ENCODE measurements around the gene NOC3L.

The NOC3L gene

GRCh38 chr10:94320285-94320914 lies 42.3 kb downstream of the NOC3L start:
- Histone ChIP-seq H3K4me3 (replicated peaks; ENCODE audit: low read depth, low read length) (no peak overlapping the region), H3K27me3 (replicated peaks; ENCODE audit: control insufficient read depth, insufficient read depth, low read length) (no peaks in the 10 kb centered on the region), H3K36me3 (ENCODE audit: control insufficient read depth, insufficient read depth, low read length) (peaks cover 3% of the 10 kb centered on the region; the same call in 1 of the 2 replicates)
- peak; percentile 84 for TF ChIP-seq CTCF (IDR thresholded peaks at IDR 0.05; ENCODE audit: insufficient read depth, low read length, poor library complexity, severe bottlenecking)
- DNase-seq (ENCODE audit: extremely low read depth, insufficient read length), result no peak

- Histone ChIP-seq H3K4me3 (replicated peaks; ENCODE audit: low read depth, low read length) (no peak overlapping the region), H3K36me3 (ENCODE audit: control insufficient read depth, insufficient read depth, low read length) (no peaks in the 10 kb centered on the region), H3K27me3 (replicated peaks; ENCODE audit: control insufficient read depth, insufficient read depth, low read length) (no peaks in the 10 kb centered on the region)
- TF ChIP-seq CTCF (IDR thresholded peaks at IDR 0.05; ENCODE audit: insufficient read depth, low read length, poor library complexity, severe bottlenecking), result no peak
- no peak for DNase-seq (ENCODE audit: extremely low read depth, insufficient read length)
Measured at GRCh38 chr10:94316560-94316959, 46.2 kb downstream of the NOC3L start.

- Histone ChIP-seq H3K36me3 (ENCODE audit: control insufficient read depth, insufficient read depth, low read length) (no peaks in the 10 kb centered on the region), H3K4me3 (replicated peaks; ENCODE audit: low read depth, low read length) (no peak overlapping the region), H3K27me3 (replicated peaks; ENCODE audit: control insufficient read depth, insufficient read depth, low read length) (no peaks in the 10 kb centered on the region)
- DNase-seq (ENCODE audit: extremely low read depth, insufficient read length), result no peak
- no peak for TF ChIP-seq CTCF (IDR thresholded peaks at IDR 0.05; ENCODE audit: insufficient read depth, low read length, poor library complexity, severe bottlenecking)
Measured at GRCh38 chr10:94315975-94316464, 46.7 kb downstream of the NOC3L start.

GRCh38 chr10:94315024-94315451 lies 47.7 kb downstream of the NOC3L start:
- H3K4me3 ChIP-seq (replicated peaks; ENCODE audit: low read depth, low read length), result no peak overlapping the region
- H3K36me3 ChIP-seq (ENCODE audit: control insufficient read depth, insufficient read depth, low read length), result no peaks in the 10 kb centered on the region
- DNase-seq (ENCODE audit: extremely low read depth, insufficient read length), result no peak
- TF ChIP-seq CTCF (IDR thresholded peaks at IDR 0.05; ENCODE audit: insufficient read depth, low read length, poor library complexity, severe bottlenecking), result no peak
- no peaks in the 10 kb centered on the region for H3K27me3 ChIP-seq (replicated peaks; ENCODE audit: control insufficient read depth, insufficient read depth, low read length)

GRCh38 chr10:94310369-94310768 lies 52.4 kb downstream of the NOC3L start:
- no peak for TF ChIP-seq CTCF (IDR thresholded peaks at IDR 0.05; ENCODE audit: insufficient read depth, low read length, poor library complexity, severe bottlenecking)
- Histone ChIP-seq H3K36me3 (ENCODE audit: control insufficient read depth, insufficient read depth, low read length) (no peaks in the 10 kb centered on the region), H3K4me3 (replicated peaks; ENCODE audit: low read depth, low read length) (no peak overlapping the region), H3K27me3 (replicated peaks; ENCODE audit: control insufficient read depth, insufficient read depth, low read length) (no peaks in the 10 kb centered on the region)
- DNase-seq (ENCODE audit: extremely low read depth, insufficient read length), result no peak

All from GM06990 (cell line).